H54 (cell line): ENCODE results near the gene LHFPL4.
A peak's percentile ranks its signal among the peaks of the same experiment; 100 is the strongest.

Experiments
- DNase-seq: peaks from one replicate; pipeline ENCODE4 v3.0.0; 2011; ENCODE audit warnings: low spot score, mixed read lengths; ENCODE audit not compliant: insufficient read length
- FAIRE-seq: peaks from 3 replicates; lab custom pipeline; 2011; peaks lifted over from hg19 to GRCh38; lab: Jason Lieb, UNC
- POLR2A ChIP-seq: IDR thresholded peaks from 2 replicates; pipeline ENCODE4 v1.6.1; 2011; ENCODE audit warnings: low read depth, mild to moderate bottlenecking, low read length

Gene LHFPL4

DNA sequence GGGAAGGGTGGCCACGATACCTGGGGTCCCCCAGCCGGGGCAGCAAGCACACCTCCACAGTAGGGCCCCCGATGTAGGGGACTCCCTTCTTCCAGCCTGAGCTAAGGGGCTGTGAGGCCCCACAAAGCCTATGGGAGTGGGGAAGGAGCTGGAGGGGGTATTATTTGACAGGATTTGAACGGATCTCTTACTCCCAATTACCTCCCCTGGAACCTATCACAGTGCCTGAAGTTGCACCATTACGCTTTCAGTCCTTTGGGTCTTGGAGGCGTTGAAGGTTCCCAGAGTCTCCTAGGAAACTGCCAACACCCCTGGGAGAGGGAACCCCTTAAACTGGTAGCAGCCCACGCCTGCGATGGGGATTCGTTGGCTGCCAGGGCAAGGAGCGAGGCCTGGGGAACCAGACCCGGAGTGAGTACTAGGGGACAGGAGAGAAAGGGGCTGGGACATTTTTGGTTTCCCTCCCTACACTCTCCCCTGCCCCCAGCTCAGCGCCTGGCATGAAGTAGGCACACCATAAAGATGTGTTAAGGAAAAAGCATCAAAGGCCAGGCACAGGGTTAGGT, 409 bp upstream of the LHFPL4 start:
- no peak for TF ChIP-seq POLR2A
- no peak for FAIRE-seq

DNA sequence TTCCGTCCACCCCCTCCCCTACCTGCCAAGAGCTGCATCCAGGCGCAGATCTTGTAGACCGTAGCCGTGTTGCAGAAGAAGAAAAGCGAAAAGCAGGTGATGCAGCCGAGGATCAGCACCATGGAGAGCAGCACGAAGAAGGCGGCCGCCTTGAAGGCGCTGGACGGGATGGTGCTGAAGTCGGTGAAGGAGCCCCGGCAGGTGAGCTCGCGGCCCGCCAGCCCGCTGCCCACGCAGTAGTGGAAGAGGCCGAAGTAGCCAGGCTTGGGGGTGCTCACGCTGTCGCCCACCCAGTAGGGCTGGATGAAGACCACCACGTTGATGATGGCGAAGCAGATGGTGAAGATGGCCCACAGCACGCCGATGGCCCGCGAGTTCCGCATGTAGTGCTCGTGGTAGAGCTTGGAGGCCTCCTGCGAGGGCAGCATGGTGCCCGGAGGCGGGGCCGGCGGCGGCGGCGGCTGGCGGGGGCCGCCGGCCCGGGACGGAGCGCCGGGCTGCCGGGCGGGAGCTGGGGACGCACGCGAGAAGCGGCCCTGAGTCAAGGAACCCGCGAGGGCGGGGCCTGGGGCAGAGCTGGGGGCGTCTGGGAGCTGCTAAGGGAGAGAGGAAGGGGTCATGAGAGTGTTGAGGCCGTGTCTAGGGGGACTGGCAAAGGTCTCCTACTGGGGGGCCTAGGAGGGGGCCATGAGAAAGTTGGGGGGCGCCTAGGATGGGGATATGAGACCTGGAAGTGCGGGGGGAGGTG, 1.2 kb downstream of the LHFPL4 start:
- TF ChIP-seq POLR2A: no peak
- FAIRE-seq (no peak), DNase-seq (no peak)

More for the DNA sequence above, 409 bp upstream of the LHFPL4 start:
- no peak for DNase-seq

DNA sequence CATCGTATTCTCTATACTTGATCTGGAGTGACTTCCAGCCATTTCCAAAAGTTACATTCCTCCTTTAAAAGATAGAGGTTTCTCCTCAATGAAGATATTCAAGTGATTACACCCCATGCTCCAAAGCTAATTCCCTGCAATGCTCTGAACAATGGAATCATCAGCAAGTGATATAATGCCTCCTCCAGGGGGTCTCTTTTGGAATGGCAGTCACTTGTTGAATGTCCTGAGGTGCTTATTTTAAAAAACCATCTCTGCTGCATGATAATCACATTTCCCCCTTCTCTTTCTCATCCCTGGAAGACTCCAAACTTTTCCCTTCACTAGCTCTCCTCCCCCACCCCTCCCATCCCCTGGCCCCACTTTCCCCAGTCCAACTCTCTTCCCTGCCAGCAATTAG, 2.6 kb downstream of the LHFPL4 start:
- DNase-seq (no peak), FAIRE-seq (no peak)
- no peak for TF ChIP-seq POLR2A

DNA sequence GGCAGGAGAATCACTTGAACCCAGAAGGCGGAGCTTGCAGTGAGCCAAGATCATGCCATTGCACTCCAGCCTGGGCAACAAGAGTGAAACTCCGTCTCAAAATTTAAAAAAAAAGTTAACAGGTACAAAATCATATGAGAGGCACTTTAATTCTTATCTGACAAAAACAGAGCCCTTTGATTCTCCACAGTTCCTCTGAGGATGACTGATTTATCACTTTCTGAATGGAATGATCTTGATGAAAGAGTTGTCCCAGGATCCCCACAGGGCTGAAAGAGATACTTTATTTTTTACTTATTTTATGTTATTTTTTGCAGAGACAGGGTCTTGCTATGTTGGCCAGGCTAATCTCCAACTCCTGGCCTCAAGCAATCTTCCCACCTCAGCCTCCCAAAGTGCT, 4.0 kb downstream of the LHFPL4 start:
- DNase-seq (no peak), FAIRE-seq (no peak)
- no peak for TF ChIP-seq POLR2A

DNA sequence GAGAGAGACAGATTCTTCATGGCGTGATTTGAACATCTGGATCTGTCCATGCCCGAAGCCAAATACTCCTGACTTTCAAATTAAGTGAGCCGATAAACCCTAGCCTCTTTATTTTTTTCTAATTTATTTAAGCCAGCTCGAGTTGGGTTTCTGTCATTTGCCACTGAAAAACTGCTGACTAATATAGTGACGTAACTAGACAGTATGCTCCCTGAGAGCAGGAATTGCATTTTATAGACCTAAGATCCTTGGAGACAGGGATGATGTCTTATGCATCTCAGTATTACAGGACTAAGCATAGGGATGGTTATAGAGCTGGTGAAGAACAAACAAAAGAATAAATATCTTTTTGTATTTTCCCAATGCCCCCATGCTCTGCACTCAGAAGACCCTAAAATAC, 4.6 kb downstream of the LHFPL4 start:
- FAIRE-seq: no peak
- no peak for DNase-seq
- no peak for TF ChIP-seq POLR2A

DNA sequence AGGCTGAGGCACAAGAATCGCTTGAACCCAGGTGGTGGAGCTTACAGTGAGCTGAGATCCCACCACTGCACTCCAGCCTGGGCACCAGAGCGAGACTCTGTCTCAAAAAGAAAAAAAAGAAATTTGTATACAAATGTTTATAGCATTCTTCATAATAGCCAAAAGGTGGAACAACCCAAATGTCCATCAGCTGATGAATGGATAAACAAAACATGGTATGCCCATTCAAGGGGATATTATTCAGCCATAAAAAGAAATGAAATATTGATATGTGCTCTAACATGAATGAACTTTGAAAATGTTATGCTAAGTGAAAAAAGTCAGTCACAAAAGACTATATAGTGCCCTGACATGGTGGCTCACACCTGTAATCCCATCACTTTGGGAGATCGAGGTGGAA, 11.4 kb downstream of the LHFPL4 start:
- no peak for FAIRE-seq

DNA sequence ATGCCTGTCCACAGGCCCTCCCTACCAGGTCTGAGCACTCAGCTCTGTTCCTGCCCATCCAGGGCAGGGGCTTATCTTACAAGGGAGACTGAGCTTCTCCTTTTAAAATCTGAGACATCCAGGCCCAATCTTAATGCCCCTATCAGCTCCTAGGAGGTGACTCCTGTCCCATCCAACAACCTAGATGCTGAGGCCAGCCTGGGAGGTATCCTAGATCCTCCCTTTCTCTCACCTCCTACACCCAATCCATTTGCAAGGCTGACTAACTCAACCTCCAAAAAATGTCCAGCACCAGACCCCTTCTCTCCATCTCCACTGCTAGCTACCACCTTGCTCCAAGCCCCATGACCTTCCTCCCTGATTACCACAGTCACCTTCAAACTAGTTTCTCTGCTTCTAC, 17.4 kb downstream of the LHFPL4 start:
- DNase-seq (no peak), FAIRE-seq (no peak)
- no peak for TF ChIP-seq POLR2A

More for the DNA sequence above, 11.4 kb downstream of the LHFPL4 start:
- DNase-seq: no peak
- no peak for TF ChIP-seq POLR2A

DNA sequence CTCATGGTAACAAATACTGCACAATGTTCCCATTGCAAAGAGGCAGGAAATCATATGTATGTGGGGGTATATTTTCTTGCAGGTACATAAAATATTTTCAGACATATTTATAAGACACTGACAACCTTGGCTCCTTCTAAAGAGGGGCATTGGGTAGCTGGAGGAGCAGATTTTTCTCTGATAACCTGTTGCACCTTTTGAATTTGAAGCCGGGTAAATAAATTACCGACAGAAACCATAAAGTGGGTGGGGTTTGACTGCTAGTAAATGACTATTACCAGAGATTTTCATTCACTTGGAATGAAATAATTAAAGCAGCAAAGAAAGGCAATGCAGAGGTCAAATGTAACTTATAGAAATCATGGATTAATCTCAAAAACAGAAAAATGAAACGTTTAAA, 19.2 kb downstream of the LHFPL4 start:
- no peak for TF ChIP-seq POLR2A
- no peak for FAIRE-seq

DNA sequence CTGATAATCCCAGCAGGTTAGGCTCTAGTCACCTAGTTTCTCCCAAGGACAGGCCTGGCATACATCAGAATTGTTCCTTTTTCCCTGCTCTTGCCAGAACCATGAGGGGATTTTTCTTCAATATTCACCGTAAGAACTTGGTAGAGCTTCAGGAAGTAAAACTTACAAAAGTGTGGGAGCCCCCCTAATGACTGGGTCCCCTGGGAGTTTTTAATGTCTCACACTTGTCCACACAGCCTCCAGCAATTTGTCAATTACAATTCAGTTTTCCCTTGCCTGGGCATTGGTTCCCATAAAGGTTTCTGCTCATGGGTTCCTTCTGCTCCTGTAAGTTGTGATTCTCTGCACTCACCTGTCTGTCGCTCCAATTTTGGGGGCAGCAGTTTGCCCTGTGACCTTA, 28.5 kb downstream of the LHFPL4 start:
- DNase-seq: no peak
- TF ChIP-seq POLR2A: no peak
- no peak for FAIRE-seq

More for the DNA sequence above, 19.2 kb downstream of the LHFPL4 start:
- no peak for DNase-seq

DNA sequence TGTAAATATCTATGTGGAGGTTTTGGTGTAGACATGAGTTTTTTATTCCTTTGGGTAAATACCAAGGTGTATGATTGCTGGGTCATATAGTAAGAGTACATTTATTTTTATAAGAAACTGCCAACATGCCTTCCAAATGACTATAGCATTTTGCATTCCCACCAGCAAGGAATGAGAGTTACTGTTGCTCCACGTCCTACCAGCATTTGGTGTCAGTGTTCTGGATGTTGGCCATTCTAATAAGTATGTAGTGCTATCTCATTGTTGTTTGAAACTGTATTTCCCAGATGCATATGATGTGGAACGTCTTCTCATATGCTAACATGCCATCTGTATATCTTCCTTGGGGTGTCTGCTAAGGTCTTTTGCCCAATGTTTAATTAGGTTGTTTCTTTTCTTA, 38.7 kb downstream of the LHFPL4 start:
- FAIRE-seq: no peak

DNA sequence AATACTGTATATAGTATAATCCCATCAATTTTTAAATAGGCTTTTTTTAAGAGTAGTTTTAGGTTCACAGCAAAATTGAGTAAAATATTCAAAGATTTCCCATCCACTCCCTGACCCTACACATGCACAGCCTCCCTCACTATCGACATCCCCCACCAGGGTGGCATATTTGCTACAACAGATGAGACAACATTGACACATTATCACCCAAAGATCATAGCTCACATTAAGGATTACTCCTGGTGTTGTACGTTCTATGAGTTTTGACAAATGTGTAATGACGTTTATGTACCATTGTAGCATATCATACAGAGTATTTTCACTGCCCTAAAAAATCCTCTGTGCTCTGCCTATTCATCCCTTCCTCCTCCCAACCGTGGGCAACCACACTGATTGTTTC, 39.3 kb downstream of the LHFPL4 start:
- FAIRE-seq: no peak
- no peak for DNase-seq
- no peak for TF ChIP-seq POLR2A

More for the DNA sequence above, 38.7 kb downstream of the LHFPL4 start:
- no peak for DNase-seq
- TF ChIP-seq POLR2A: no peak

DNA sequence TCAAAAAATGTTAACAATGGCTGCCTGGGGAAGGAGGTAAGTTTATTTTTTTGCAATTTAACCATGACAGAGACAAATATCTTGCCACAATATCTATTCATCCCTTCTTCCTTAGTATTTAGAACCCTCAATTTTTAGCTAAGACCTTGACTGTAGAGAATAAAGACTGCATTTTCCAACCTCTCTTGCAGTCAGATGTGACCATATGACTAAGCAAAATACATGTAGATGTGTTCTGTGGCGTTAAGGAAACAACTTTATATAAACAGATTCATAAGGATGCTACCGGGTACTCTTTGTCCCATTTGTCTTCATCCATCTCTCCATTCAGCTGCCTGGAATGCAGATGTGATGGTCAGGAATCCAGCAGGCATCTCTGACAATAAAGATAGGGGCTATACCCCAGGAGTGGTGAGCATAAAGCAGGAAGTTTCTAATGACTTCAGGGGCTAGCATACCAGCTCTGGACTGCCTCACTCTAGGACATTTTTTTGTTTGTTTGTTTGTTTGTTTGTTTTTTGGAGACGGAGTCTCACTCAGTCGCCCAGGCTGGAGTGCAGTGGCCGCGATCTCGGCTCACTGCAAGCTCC, 41.1 kb downstream of the LHFPL4 start:
- no peak for TF ChIP-seq POLR2A
- FAIRE-seq (no peak), DNase-seq (no peak)

DNA sequence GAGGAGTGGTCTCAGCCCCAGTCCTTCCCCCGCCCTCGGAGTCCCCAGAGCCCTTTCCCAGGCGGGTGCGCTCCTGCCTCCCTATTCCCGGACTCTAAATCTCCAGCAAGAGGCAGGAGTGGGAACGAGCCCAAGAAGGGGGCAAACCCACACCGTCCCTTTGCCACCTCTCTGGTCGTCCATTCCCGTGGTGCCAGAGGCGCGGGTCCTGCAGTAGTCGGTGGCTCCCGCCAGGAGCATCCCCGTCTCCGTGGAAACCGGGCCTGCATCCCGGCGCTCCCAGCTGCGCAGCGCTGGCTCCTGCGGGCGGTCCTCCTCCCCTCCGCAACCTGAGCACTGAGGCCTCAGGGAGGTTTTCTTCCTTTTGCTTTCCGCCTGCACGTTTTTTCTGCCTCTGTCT, 44.8 kb downstream of the LHFPL4 start:
- no peak for DNase-seq
- no peak for FAIRE-seq
- no peak for TF ChIP-seq POLR2A

DNA sequence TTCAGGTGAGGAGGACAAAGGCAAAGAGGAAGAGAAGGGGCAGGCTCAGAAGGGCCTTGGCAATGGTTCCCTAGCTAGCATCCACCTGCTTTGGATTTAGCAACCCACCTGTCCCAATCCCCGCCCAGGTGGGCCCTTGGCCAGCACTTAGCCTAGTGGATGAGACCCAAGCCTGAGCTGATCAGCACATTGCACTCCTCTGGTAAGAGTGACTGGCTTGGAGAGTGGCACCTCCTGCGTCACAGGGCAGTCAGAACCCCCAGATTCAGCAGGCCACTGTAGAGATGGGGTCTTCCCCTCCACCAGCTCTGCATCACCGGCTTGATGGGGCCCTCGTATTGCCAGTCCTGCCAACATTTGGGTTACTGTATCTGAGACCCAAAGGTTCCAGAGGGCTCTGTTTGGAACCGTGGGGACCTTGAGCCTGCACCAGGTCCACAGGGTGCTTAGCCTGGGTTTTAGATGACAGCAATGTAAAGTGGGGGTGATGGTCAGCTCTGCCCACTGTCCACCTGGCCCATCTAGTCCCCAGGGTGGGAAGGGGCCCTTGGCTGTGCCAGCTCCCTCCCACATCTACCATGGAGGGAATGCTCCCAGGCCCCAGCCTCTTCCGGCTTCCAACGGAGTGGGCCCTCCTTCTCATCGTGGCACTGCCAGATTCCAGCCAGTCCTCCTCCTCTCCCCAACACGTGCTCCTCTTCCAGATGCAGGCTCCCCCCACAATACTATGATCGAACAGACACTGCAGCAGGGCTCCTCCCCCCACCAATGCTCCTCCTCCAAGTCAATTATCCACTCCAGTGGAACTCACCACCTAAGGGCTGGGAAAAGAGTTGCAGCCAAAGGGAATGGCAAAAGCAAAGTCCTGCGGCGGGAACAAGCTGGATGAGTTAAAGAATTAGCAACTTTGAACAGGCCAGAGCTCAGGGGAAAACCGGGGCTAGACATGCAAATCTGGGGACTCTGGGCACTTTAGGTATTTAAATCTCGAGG, 45.7 kb downstream of the LHFPL4 start:
- no peak for TF ChIP-seq POLR2A
- FAIRE-seq: no peak
- no peak for DNase-seq

DNA sequence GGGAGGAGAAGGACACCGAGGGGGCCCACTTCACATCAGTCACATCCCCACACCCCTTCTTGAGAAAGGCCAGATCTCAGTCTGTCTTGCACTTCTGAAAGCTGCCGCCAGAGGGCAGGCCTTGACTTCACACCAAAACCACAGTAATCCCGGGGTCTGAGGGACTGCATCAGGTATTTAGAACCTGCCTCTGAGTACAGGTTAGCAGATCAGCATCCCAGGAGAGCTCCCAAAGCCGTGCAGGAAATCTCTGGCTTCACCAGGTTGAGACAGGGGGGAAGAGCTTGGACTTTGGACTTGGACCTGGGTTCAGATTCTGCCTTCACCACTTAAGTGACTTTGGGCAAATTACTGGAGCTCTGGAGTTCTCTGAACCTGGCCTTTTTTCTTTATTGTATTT, 50.3 kb downstream of the LHFPL4 start:
- TF ChIP-seq POLR2A: no peak
- peak; percentile 51 for DNase-seq
- FAIRE-seq: no peak
